Adipose tissue (tissue), 3 donors: ENCODE data around the gene GON4L. TPM values are rescaled to one million over a fixed set of nuclear protein-coding genes. Genes with fewer than 3 reads are reported as not detected.
"Not testable (repeated sequence)": the region's sequence is repeated elsewhere in the genome, so short reads cannot be mapped to it uniquely, and the experiment has no call there.

Experiments
- H3K27ac ChIP-seq: one replicate; pipeline ENCODE4 v1.5.1; 2013; ENCODE audit warnings: low read depth, low read length
- WGBS, 3 donors: extraction: QIAGEN DNeasy Blood & Tissue Kit; methylation state at CpG; one replicate each; pipeline ENCODE4 v1.1.7; 2013; 5-methylcytosine and 5-hydroxymethylcytosine counted together
- polyA plus RNA-seq, 3 donors: library from polyadenylated mRNA; stranded (reverse); fragments of 200-250 nt; gene quantifications; one replicate each; pipeline ENCODE4 v1.2.3, GENCODE V29; 2013
- donor health status: healthy with polysubstance abuse.
- donor health status: Bipolar disorder and iron deficiency.
- donor health status: healthy.

Gene GON4L
- polyA plus RNA-seq, 3 donors, result 9.7 to 27.4 (median 15.2) TPM

DNA sequence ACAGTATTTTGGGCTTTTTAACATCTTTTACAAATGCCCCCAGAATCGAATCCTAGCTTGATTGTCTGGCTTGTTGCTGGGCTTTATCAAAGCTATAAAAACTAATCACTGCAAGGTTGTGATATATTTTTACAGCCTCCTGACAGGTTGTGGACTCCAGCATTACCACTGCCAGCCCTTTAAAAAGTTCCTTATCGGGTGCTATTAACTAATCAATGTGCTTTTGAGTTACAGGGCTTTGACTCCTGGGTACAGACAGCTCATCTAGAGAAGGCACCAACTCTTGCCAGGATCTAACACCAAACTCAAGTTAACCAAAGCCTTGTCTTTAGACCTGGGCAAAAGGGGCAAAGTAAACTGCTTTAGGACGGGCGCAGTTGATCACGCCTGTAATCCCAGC, 16.6 kb downstream of the GON4L start:
- H3K27ac ChIP-seq, result no peak overlapping the region
- 75 to 96% (median 93%) methylated on average over 5 of the region's 5 CpGs for WGBS, 3 donors

DNA sequence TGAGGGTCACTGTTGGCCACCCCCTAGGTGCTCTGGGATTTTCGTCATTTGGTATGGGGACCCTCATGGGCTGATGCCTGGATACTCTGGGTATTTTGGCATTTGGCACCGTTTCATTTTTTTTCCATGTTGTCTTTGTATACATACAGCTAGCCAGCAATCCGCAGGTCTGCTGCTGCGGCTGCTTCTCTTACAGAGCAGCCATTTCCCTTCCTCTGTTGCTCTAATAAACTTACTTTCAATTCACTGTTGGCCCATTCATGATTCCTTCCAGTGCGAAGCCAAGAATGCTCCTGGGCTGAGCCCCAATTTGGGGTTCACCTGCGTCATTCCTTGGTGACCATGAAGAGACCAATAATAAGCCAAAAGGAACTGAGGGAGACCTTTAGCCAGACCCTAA, 21.5 kb downstream of the GON4L start:
- no peak overlapping the region for H3K27ac ChIP-seq
- WGBS, 3 donors, result 94 to 97% (median 96%) methylated on average over 6 of the region's 6 CpGs

DNA sequence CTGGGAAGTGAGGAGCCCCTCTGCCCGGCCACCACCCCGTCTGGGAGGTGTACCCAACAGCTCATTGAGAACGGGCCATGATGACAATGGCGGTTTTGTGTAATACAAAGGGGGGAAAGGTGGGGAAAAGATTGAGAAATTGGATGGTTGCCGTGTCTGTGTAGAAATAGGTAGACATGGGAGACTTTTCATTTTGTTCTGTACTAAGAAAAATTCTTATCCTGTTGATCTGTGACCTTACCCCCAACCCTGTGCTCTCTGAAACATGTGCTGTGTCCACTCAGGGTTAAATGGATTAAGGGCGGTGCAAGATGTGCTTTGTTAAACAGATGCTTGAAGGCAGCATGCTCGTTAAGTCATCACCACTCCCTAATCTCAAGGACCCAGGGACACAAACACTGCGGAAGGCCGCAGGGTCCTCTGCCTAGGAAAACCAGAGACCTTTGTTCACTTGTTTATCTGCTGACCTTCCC, 22.1 kb downstream of the GON4L start:
- 82 to 91% (median 89%) methylated on average over 7 to 9 of the region's 9 CpGs for WGBS, 3 donors
- H3K27ac ChIP-seq, result not testable (repeated sequence)

DNA sequence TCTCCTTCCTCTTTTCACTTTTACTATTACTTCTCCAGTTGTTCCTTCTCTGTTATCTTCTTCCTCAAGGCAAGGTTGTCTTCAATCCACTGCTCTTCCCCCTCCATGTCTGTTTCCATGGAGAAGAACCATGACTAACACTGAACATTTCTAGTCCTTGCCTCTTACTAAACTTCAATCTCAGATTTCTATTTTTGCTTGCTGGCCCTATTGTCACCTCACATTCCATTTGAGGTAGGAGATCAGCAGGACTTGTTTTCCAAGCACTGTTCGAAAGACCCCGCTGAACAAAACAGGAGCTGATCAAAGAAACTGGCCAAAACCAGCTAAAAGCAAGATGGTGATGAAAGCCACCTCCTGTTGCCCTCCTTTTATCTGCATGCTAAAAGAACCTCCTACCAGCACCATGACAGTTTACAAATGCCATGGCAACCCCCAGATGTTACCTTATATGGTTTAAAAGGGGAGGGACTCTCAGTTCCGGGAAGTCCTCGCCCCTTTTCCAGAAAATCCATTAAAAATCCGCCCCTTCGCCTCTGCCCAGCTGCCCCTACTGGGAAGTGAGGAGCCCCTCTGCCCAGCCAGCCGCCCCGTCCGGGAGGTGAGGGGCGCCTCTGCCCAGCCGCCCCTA, 22.6 kb downstream of the GON4L start:
- no peak overlapping the region for H3K27ac ChIP-seq
- 96 to 99% (median 98%) methylated on average over 7 to 11 of the region's 11 CpGs for WGBS, 3 donors

- H3K27ac ChIP-seq, result no peak overlapping the region
- WGBS, 3 donors, result 63 to 95% (median 90%) methylated on average over 1 of the region's 1 CpG
Observed at GRCh38 chr1:155833665-155834295, 23.2 kb downstream of the GON4L start.

DNA sequence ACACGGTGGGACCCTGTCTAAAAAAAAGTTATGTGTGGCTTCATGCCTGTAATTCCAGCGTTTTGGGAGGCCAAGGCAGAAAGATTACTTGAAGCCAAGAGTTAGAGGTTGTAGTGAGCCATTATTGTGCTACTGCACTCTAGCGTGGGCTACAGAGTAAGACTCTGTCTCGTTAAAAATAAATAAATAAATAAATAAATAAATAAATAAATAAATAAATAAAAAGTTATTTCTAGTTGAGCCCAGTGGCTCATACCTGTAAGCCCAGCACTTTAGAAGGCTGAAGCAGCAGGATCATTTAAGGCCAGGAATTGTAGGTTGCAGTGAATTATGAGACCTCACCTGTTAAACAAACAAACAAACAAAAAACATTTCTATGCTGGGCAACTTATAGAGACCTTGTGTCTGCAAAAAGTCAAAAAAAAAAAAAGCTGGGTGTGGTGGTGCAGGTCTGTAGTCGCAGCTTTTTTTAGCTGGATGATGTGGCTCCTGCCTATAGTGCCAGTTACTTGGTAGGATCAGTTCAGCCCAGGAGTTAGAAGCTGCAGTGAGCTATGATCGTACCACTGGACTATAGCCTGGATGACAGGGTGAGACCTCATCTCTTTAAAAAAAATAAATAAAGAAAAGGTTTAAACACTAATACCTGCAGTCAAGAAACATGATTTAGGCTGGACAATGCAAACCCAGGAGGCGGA, 25.6 kb downstream of the GON4L start:
- 94 to 99% (median 96%) methylated on average over 7 of the region's 7 CpGs for WGBS, 3 donors
- no peak overlapping the region for H3K27ac ChIP-seq

GRCh38 chr1:155827450-155827849, 29.6 kb downstream of the GON4L start:
- H3K27ac ChIP-seq, result no peak overlapping the region
- 78 to 89% (median 84%) methylated on average over 4 of the region's 4 CpGs for WGBS, 3 donors

- H3K27ac ChIP-seq, result no peak overlapping the region
- 88 to 97% (median 91%) methylated on average over 1 of the region's 1 CpG for WGBS, 3 donors
Observed at GRCh38 chr1:155816351-155816750, 40.7 kb downstream of the GON4L start.

DNA sequence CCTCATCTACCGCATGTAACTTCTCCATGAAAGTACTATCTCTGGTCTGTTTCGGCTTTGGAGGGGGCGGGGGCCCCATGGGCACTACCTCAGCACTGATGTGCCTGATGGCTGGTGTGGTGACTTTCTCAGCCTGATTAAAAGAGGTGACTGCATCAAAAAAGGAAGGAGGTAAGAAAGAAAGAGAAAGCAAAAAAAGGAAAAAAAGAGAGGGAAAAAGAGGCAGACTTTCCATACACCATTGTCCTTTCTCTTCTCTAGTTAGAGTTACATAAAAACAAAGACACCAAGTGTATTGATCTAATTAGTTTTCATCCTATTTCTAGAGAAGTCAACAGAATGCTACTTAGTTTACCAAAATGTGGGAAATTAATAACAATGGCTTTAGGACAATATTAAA, 43.3 kb downstream of the GON4L start:
- no peak overlapping the region for H3K27ac ChIP-seq
- 95 to 97% (median 96%) methylated on average over 3 of the region's 3 CpGs for WGBS, 3 donors

DNA sequence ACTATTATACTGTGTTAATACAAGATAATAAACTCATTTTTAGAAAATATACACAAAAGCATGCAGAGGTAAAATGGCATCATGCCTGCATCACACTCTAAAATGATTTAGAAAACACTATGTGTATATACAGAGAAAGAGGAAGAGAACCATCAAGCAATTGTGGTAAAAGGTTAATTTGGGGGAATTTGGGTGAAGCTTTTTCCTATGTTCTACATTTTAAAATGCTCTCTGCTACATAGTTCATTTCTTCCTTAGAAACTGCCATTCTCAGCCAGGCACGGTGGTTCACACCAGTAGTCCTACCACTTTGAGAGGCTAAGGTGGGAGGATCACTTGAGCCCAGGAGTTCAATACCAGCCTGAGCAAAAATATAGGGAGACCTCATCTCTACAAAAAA, 44.1 kb downstream of the GON4L start:
- WGBS, 3 donors, result 90 to 98% (median 96%) methylated on average over 1 of the region's 1 CpG
- H3K27ac ChIP-seq, result no peak overlapping the region

- no peak overlapping the region for H3K27ac ChIP-seq
- WGBS, 3 donors, result 47 to 80% (median 69%) methylated on average over 1 of the region's 1 CpG
Observed at GRCh38 chr1:155809088-155809487, 47.9 kb downstream of the GON4L start.

DNA sequence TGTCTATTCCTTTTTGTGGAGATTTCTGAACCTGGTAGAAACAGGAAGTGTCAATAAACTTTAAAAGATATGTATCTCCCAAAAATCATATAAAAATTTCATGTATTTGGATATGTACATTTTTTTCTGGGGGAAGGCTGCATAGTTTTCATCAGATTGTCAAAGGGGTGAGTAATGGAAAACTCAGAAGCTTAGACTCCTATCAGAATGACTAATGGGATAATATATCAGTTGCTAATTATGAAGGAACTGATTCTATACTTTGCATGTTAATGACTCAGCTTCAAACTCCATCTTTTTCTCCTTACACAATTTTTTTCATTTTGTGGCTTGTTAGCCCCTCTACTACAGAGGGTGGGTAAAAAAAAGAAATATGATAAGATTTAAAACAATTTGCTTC, 55.9 kb downstream of the GON4L start:
- H3K27ac ChIP-seq, result no peak overlapping the region

DNA sequence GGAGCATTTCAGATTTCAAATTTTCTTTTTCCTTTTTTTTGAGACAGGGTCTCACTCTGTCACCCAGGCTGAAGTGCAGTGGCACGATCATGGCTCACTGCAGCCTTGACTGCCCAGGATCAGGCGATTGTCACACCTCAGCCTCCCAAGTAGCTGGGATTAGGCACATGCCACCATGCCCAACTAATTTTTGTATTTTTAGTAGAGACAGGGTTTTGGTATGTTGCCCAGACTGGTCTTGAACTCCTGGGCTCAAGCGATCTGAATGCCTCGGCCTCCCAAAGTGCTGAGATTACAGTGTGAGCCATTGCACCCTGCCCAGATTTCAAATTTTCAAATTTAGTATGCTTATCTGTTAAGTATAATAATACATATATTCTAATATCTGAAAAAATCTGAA, 61.4 kb downstream of the GON4L start:
- not testable (repeated sequence) for H3K27ac ChIP-seq
- 92 to 98% (median 93%) methylated on average over 4 of the region's 4 CpGs for WGBS, 3 donors

GRCh38 chr1:155794605-155795245, 62.3 kb downstream of the GON4L start:
- H3K27ac ChIP-seq, result no peak overlapping the region
- 65 to 82% (median 70%) methylated on average over 4 of the region's 4 CpGs for WGBS, 3 donors

GRCh38 chr1:155793213-155793612, 63.8 kb downstream of the GON4L start:
- WGBS, 3 donors, result 81 to 92% (median 89%) methylated on average over 1 of the region's 1 CpG
- no peak overlapping the region for H3K27ac ChIP-seq

DNA sequence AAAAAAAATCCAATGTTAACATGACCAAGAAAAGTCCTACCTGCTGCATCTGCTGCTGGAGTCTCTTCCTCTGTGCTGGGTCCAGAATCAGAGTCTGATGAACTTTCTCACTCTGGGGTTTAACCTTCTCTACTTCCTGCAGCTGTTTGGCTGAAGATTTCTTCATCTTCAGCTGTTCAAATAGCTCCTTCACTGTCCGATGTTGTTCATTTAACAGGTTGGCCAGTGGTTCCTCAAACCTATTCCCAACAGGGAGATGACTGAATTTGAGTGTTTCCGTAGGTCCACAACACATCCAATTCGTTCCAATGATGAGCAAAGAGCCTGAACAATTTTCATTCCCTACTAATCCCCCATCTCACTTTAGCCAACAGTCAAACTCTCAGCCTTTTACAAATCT, 79.4 kb downstream of the GON4L start:
- no peak overlapping the region for H3K27ac ChIP-seq
- 76 to 86% (median 79%) methylated on average over 3 of the region's 3 CpGs for WGBS, 3 donors

DNA sequence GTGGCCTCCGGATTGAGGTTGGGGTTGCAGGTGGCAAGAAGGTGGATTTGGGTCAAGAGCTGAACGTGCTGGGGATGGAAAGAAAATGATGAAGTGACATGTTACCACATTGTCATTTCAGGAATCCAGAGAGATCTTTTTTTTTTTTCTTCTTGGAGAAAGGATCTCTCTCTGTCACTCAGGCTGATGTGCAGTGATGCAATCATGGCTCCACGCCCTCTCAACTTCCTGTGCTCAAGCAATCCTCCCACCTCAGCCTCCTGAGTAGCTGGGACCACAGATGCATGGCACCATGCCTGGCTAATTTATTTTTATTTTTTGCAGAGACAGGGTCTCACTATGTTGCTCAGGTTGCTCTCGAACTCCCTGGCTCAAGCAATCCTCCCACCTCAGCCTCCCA, 80.6 kb downstream of the GON4L start:
- H3K27ac ChIP-seq, result no peak overlapping the region
- 79 to 98% (median 84%) methylated on average over 4 of the region's 4 CpGs for WGBS, 3 donors

GRCh38 chr1:155773221-155773620, 83.8 kb downstream of the GON4L start:
- WGBS, 3 donors, result 83 to 95% (median 88%) methylated on average over 2 of the region's 2 CpGs

DNA sequence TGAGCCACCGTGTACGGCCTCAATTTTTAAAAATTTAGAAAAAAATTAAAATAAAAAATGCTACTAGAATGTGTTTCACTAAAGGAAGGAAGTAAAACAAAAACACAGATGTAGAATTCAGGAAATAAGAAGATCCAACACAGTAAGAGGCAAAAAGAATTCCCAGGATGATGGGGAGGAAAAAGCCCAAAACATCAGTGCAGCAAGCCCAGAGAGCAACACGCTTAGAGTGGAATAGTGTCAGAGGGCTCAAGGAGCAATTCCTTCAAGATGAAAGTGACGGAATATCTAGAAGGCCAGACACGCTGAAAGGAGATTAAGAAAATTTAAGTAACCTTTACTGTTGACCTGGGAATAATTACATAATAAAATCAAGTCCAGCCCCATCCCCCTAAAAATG, 87.8 kb downstream of the GON4L start:
- H3K27ac ChIP-seq, result no peak overlapping the region
- 86 to 91% (median 86%) methylated on average over 5 of the region's 5 CpGs for WGBS, 3 donors

More at GRCh38 chr1:155773221-155773620, 83.8 kb downstream of the GON4L start:
- H3K27ac ChIP-seq, result no peak overlapping the region
